Activated CD4-positive, alpha-beta T cell treated with anti-CD3 and anti-CD28 coated beads, Interleukin-2, amount 50 U/mL, for 48 hours (primary cell): Measurements from ENCODE around the gene NATD1.

Source experiments
- DNase-seq, 2 experiments: peaks; one replicate each; pipeline ENCODE4 v3.0.0-alpha.2; 2020

NATD1 gene, protein sequence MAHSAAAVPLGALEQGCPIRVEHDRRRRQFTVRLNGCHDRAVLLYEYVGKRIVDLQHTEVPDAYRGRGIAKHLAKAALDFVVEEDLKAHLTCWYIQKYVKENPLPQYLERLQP

DNA sequence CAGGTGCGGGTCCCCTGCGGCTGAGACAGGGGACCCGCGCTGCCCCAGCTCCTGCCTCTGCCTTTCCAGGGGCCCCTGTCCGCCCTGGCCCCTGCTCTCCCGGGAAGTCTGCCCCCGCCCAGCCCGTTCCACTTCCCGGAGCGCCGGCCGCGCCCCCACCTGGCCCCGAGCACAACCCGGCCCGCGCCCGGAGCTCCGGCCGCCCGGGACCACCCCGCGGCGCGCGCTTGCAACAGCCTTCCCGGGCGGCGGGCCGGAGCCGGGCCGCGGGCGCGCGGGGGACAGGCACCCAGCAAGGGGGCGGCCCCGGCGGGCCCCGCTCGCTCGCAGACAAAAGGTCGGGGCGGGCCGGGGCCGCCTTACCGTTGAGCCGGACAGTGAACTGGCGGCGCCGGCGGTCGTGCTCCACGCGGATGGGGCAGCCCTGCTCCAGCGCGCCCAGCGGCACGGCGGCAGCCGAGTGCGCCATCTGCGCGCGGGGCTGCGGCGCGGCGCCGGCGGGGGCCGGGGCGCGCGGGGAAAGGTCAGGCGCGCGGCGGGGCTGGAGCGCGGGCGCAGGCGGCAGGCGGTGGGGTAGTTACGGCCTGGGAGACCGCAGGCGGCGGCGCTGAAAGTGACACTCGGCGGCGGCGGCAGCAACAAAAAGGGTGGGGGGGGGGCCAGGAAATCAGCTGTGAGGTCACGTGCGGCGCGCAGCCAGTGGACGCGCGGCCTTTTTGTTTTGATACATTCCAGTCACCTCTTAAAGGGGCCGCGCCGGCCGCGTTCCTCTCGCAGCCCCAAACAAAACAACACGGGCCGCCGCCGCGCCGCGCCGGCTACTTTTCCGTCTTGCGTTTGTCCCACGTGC lies at the start of gene NATD1:
Gene NATD1, minus strand, starts transcription at position 615 of the 850 bp plus-strand sequence. Its CDS starts 146 bp downstream, at position 469.
- DNase-seq, result peak; percentile 72 to 79

DNA sequence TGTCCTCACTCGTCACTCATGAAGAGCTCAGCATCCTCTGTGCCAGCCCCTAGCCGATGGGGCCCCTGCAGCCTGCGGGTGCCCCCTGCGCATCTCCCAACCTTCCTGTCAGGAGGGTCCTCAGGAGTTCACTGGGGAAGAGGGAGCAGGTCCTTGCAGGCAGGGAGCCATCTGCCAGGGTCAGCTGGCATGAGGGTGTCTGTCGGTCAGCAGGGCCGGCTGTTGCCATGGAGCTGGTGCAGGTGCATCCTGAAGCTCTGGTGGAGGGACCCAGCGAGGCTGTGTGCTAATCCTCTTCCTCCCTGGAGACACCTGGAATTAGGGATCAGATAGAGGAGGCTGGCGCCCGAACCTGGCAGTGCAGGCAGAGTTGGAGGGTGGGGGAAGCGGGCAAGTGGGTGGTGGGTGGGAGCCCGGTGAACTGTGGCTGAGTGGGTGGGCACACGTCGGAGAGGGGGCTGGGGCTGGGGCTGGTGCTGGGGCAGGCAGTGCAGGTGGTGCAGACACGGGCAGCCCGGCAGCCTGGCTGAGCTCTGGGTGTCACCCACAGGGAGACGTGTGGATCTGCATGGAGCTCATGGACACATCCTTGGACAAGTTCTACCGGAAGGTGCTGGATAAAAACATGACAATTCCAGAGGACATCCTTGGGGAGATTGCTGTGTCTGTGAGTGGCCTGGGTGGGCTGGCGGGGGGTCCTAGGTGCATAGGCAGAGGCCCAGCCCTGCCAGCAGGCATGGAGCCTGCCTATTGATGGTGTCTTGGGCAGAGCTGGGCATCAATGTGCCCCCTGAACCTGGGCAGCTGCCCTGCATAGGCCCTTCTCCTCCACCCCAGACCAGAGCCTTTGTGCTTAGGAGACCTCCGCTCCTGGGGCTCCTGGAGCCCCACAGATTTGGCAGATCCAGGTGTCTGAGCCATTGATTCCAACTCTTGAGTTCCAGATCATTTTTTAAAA lies 48.7 kb upstream of the NATD1 start:
- no peak for DNase-seq

DNA sequence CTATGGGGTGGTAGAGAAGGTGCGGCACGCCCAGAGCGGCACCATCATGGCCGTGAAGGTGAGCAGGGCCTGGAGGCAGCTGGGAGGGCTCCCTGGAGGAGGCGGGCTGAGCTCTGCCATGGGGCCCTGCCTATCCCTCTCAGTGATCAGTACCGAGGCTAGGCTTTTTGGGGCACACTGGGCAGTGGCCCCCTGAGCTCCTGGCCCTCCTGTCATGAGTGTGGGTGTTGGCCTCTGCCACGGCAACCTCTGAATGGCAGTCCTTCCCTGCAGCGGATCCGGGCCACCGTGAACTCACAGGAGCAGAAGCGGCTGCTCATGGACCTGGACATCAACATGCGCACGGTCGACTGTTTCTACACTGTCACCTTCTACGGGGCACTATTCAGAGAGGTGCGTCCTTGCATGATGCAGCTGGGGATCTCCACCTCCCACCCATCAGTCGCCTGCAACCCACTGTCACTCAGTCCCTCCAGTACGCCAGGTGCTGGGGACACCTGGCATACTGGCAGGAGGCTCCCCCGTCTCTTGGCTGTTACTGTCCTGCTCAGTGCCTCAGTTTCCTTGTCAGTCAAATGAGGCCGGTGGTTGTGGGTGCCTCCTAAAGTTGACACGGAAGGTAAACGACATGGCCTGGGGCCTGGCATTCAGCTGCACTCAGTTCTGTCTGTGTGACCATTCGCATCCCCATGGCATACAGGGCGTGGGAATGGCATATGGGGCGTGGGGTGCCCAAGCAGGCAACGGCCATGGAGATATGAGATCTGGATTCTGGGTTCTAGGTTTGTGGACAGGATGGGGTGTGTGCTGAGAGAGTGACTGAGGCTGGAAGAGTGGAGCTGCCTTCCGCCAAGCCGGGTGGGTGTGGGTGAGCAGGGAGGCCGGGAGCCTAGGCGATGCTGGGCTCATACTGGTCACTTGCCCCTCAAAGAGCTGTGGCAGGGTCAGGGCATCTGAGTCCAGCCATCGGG lies 47.7 kb upstream of the NATD1 start:
- no peak for DNase-seq

DNA sequence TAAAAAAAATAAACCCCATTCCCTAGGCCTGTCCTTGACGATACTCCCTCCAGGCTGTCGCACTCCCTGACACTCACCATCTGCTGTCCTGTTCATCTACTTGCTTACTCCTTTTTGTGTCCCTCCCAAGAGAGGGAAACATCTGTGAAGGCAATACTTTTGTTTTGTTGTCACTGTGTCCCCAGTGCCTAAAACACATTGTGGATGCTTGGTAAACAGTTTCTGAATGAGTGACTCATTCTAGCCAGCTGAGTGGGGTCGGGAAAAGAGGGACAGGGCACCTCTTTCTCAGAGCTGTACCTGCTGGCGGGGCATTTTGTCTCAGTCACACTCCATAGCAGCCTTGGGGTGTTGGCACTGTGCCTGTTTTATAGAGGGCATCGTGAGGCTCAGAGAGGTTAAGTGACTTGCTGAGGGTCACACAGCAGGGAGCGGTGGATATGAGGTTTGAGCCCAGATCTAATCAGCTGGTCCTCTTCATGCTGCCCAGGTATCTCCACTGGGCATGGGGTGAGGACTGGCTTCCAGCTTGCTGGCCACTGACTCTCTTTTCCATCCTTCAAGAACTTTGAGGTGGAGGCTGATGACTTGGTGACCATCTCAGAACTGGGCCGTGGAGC lies 46.9 kb upstream of the NATD1 start:
- no peak for DNase-seq

DNA sequence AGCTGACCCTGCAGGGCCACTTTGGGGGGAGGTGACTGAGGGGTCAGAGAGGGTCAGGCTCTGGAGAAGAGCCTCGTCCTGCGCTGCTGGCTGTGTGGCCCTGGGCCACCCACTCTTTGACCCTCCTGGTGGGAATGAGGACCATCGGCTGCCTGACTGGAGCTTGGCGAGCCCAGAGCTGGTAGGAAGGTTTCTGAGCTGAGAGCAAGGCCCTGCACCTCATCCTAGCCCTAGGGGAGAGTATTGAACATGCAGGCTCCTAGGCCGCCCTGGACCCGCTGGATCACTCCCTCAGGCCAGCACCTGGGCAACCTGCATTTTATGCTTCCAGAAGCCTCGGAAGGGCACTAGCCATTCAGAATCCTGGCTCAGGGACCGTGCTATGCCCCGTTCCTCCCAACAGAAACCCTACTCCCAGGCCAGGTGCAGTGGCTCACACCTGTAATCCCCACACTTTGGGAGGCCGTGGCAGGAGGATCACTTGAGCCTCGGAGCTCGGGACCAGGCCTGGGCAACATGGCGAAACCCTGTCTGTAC lies 45.8 kb upstream of the NATD1 start:
- no peak for DNase-seq

DNA sequence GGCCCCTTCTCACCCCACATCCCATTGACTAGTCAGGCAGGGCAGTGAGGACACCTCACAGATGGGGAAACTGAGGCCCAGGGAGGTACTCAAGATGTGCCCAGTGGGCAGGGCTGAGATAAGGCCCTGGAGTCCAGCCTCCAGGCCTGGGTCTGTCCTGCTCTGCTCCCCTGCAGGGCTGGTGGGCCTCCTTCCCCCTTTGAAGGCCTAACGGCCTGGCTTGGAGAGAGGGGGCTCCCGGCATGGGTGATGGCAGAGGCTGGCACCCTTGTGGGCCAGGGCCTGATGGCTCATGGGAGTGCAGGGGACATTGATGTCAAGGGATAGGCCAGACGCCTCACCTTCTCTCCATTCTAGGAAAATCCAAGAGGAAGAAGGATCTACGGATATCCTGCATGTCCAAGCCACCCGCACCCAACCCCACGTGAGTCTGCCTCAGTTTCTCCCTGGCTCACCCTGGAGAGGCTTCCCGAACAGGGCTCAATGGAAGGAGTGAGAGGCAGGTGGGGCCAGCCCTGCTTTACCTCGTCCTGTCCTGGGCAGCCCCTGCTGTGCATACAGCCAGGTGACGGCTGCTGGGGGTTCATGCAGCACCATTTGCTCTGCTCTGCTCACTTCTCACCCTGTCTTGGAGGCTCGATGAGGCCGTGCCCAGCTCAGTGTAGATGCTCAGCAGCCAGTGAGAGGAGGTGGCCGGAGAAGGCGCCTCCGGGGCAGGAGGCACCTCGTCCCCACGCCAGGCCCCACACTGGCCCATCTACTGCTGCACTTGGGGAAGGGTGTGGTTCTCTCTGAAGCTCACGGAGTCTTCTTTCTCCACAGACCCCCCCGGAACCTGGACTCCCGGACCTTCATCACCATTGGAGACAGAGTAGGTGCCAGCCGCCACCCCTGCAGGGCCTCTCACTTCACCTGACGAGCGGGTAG lies 45.1 kb upstream of the NATD1 start:
- no peak for DNase-seq

DNA sequence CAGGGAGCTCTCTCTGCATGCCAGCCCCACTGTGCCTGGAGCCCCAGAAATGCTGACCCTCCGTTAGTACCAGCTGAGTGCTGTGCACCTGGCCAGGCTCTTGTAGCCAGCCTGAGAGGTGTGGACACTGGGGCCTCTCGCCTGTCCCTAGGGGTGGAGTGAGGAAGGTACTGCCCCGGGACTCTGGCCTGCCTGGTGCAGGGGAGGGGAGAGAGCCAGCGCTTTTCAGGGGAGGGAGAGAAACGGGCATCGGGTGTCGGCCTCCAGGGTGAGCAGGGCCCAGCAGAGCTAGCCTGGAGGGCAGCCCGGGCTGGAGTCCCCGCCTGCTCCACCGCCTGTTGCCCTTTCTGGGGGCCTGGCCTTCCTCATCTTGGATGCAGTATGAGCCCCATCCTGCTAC lies 44.4 kb upstream of the NATD1 start:
- no peak for DNase-seq

DNA sequence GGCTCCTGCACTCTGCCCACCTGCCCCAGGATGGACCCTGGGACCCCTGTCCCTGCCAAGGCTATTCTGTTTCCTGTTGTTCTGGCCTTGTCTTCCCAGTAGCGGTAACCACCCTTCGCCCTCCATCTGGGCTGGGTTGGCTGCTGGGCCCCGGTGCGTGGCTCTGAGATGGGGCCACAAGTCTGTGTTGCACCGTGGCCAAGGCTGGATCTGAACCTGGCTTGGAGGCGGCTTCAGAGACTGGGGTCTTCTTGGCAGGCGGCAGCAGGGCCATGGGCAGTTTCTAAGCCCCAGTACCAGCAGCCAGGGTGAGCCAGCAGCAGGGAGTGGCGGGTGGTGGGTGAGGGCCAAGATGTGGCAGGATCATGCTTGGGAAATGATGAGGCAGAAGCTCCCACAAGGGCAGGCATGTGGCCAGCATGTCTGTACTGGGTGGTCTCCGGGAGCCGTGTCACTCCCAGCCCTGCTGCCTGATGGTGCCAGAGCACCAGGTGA lies 43.9 kb upstream of the NATD1 start:
- DNase-seq, result no peak

DNA sequence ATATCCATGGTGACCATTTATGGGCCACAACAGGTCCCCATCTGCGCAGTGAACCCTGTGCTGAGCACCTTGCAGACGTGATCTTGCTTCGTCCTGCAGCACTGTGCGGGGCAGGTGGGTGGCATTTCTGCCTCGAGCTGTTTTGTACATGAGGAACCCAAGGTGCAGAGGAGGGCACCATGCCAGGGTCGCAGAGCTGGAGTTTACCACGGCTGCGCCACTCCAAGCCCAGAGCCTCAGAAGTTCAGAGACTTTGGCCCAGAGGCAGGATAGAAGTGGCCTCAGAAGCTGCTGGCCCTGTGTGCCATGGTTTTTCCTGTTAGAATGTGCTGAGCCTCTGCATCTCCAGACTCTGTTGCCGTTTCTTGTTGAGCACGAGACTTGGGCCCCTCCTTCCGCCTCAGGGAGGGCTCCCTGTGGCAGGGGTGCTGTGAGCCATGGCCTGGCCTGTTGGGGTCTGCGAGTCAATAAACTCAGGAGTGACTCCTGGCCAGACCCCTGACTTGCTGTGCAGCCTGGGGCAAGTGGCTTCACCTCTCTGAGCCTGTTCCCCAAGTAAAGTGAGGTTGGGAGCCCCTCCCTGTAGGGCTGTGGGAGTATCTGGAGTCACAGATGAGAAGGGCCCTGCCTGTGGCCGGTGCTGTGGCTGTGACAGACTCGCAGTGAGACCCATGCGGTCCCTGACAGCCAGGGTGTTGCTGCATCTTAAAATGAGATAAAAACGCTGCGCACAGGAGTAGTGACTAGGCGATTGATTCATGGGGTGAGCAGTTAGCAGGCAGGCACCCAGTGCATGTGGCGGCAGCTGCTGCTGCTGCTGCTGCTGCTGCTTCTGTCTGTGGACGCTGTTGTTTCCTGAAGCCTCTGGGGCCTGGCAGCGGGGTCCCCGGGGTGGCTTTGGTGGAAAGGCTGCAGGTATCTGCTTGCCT lies 43.2 kb upstream of the NATD1 start:
- DNase-seq, result no peak

DNA sequence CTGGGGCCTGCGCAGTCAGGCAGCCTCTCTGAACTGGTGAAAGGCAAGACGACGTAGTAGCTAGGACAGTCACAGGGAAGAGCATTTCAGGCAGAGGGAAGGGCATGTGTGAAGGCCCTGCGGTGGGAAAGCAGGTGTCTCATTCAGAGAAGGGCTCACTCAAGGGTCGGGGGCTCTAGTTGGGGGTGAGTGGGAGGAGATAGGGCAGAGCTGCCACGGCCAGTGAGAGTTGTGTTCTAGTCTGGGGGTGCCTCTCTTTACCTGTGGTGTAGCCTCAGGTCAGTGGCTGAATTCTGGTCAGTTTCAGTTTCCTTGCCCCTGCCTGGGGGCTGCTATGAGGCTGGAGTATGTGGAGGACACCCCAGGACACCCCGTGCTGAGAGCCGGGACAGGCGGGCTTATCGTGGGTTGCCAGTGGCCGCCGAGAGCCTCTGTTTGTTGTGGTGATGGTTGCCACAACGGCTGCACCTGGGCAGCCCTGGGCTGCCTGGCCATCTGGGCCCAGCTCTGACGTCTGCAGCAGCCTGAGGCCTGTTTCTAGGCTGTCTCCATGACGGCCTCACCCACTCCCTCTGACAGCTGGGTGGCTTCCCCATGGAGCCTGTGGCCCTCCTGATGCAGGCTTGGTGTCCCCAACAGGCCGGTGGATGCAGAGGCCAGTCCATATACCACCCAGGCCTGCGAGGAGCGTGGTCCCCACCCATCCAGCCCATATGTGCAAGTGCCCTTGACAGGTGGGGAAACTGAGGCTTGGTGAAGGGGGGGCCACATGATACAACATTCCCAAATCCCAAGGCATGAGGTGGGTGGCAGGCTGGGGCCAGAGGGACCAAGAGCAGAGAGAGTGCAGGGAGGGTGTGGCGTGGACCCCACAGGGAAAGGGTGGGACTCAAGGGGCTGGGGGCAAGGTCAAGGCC lies 42.1 kb upstream of the NATD1 start:
- no peak for DNase-seq

DNA sequence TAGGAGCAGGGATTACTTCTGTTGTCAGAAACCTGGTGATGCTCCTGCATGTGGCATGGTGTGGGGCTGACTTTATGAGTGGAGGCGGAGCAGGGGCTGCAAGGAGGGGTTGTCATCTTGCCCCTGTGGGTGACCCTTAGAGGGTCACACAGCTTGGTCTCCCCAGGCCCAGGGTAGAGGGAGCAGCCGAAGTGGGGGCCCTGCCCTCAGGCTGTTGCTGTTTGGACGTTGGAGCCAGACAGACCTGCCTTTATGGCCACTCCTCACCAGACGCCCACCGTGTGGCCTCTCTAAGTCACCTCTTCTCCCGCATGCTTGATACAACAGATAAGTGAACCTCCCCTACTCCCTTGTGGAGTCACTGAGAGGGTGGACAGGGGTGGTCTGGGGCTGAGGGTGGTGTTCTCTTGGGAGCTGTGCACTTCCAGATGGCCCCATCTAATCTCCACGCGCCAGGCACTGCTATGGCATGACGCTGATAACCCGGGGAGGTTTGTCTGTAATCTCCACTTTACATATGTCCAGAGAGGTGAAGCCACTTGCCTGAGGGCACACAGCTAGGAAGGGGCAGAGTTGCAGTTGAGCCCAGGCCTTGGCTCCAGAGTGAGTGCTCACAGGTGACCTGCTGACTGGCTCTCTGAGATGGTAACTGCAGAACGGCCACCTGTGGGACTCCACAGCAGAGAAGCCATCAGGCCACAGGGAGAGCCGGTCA lies 41.3 kb upstream of the NATD1 start:
- DNase-seq, result no peak

DNA sequence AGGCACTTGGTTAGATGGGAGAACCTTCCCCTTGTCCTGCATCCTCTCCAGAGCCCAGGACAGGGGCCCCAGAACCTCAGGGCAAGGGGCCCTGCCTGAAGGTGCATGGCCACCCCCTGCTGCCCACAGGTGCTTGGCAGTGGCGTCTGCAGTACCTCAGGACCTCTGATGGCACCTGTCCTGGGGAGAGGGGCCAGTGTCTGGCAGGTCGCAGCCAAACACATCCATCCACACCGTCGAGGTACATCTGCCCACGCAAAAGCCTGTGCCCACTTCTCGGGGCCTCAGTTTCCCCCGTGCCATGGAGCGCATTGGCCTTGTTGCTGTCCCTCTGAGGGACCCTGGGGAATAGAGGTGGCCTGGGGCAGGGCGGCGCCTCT lies 40.6 kb upstream of the NATD1 start:
- DNase-seq, result no peak

DNA sequence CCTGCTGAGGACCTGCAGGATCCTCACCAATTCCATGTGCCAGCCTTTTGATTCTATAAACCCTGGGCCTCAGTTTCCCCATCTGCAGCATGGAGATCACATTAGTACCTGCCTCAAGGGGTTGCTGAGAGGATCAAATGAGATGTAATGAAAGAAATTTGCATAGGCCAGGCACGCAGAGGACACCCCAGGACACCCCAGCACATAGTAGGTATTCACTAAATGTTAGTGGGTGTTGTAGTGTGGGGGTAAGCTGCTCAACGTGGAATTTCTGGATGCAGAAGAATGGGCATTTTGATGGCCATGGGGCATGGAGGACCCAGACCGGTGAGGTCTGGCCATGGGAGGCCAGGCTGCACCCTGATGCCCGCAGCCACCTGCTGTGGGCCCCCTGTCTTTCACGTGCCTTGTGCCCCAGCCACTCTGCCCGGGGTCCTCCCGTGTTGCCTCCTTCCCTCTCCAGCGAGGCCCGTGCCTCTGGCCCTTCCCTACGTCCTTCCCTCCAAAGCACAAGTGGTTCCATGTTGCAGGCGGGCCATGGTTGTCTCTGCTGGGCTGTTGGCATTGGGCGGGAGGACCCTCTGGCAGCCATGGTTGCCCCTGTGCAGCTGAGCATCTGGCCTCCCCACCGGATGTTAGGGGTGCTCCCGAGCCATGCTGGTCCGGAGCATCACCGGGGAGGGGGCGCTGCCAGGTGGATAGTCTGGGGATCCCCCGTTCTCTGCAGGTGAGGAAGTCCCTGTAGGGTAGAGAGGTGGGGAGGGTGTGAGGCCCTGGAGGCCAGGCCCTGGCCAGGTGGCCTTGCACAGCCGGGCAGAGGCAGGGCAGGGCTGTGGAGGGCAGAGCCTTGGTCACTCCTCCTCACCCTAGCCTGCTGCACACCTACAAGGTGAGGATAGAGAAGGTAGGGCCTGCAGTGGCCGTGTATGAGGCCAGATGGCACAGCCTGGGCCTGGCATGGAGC lies 39.9 kb upstream of the NATD1 start:
- no peak for DNase-seq

DNA sequence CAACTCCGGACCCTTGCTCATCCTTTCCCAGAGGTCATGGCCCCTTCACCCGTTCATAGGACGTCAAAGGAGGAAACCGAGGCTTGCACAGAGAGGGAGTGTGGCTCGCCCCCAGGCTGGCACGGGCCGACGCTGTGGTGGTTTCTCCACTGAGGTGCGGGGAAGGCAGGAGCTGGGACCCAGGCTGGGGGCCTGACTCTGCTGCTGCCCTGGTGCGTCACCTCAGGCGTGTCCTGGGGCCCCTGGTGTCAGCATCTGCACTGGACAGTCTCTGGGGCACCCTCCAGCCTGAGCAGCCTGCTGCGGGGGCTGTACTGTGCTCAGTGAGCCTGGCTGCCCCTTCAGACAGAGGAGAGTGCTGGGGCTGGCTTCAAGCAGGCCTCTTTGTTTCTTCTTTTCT lies 38.7 kb upstream of the NATD1 start:
- no peak for DNase-seq

DNA sequence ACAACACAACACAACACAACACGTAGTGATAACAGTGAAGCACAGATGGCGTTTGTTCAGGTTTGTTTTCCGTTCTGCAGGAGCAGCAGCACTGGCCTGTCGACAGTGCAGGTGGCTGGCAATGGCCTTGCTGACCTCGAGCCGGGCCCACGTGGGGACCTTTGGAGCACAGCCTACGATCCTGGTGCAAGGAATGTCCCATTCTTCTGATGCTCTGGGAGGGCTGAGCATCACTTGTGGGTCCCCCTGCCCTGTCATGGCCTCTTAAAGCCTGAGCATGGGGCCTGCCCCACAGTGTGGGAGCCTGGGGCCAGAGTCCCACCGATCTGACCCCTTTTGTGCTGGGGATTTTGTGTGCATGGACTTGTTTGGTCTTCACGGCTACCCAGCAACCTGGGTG lies 38.1 kb upstream of the NATD1 start:
- no peak for DNase-seq
